HG03442 (cell line): Measurements from ENCODE around the gene RNPEP.
"Not testable (repeated sequence)": the region's sequence is repeated elsewhere in the genome, so short reads cannot be mapped to it uniquely, and the experiment has no call there.

Experiments used
- ATAC-seq: cut with Tn5 transposase; IDR thresholded peaks from one replicate; pipeline ENCODE4 v1.9.1; 2021; ENCODE audit warnings: mild to moderate bottlenecking, moderate library complexity; ENCODE audit not compliant: unreplicated experiment

The RNPEP gene

DNA sequence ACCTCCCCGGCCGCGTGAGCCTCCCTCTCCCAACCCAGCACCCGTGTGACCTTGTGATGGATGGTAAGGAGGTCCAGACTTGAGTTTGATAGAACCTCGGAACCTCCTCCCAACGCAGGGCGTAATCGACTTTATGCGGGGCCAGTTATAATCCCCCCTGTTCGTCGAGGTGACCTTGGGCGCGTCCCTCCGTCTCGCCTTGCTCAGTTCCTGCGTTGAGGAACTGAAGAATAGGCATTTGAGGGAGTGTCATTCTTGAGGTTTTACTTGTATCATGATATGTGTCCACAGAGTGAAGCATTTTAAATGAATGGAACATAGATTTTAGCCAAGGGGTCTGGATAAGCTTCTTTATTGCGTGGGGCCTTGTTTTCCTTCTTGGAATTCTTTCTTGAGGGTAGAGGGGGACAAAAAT lies 26.7 kb upstream of the RNPEP start:
- ATAC-seq, result peak; percentile 30

DNA sequence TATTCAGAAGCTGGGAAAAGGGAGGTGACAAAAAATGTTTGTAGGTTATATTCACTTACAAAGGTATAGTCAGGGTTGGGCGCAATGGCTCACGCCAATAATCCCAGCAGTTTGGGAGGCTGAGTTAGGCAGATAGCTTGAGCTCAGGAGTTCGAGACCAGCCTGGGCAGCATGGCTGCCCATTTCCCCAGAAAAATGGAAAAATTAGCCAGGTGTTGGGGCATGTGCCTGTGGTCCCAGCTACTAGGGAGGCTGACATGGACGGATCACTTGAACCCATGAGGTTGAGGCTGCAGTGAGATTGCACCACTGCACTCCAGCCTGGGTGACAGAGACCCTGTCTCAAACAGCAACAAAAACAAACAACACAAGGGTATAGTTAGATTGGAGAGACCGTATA lies 24.1 kb upstream of the RNPEP start:
- no peak for ATAC-seq

DNA sequence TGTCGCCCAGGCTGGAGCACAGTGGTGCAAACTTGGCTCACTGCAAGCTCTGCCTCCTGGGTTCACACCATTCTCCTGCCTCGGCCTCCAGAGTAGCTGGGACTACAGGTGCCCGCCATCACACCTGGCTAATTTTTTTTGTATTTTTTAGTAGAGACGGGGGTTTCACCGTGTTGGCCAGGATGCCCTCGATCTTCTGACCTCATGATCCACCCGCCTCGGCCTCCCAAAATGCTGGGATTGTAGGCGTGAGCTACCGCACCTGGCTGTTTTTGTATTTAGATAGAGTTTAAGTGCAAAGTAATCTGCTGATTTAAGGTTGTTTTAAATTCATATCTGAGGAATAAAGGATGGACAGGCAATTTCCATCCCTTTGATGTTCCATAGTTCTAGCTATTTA lies 20.1 kb upstream of the RNPEP start:
- not testable (repeated sequence) for ATAC-seq

GRCh38 chr1:201964261-201964660 lies 18.2 kb upstream of the RNPEP start:
- ATAC-seq, result no peak

DNA sequence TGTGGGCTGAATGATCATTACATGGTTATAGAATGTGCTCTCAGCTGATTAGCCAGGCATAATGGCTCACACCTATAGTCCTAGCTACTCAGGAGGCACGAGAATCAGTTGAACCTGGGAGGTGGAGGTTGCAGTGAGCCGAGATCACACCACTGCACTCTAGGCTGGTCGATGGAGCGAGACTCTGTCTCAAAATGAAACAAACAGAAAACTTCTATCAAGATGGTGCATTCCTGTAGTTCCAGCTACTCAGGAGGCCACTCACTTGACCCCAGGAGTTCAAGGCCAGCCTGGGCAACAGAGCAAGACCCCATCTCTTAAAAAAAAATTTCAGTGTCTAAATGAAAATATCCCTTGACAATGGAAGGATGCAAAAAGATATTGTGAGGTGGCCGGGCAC lies 16.3 kb upstream of the RNPEP start:
- ATAC-seq, result no peak

DNA sequence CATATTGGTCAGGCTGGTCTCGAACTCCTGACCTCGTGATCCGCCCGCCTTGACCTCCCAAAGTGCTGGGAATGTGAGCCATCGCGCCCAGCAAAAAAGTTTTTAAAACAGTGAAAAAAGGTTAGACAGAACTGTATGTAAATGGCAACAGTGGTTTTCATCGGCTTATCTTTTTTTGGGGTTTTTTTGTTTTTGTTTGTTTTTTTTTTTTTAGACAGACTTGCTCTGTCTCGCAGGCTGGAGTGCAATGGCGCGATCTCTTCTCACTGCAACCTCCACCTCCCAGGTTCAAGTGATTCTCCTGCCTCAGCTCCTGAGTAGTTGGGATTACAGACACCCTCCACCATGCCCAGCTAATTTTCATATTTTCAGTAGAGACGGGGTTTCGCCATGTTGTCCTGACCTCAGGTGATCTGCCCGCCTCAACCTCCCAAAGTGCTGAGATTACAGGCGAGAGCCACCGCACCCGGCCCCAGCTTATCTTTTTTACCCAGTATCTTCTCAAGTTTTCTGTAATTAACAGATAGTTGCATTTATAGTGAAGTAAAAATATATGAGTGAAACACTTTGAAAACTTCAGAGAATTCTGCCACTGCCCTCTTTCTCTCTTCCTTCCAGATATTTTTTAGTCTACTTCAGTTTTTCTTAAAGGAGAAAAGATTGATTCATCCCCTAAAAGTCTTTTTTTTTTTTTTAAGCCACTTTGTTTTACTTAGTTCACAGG lies 14.1 kb upstream of the RNPEP start:
- no peak for ATAC-seq

DNA sequence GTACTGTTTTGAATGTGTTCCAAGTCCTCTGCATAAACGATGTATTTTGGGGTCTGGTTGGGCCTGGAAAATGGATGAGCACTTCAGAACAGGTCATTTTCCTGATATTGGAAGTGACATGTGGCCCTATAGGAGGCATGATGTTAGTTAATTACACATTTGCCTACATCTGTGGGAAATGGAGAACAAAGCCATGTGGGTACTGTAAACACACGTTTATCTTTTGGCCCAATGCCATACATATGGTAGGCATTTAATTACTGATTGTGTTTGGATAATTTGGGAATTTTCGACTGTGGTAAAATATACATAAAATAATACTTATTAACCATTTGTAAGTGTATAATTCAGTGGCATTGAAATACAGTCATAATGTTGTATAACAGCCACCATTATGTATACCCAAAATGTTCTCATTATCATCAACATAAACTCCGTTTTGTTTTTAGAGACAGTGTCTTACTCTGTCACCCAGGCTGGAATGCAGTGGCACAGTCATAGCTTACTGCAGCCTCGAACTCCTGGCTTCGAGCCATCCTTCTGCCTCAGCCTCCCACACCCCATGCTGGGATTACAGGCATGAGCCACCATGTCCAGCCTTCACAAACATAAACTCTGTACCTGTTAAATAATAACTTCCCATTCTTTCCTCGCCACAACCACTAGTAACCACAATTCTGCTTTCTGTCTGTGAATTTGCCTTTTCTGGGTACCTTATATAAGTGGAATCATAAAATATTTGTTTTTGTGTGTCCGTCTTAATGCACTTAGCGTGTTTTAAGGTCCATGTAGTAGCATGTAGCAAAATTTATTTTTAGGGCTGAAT lies 11.9 kb upstream of the RNPEP start:
- ATAC-seq, result no peak

- no peak for ATAC-seq
Observed at GRCh38 chr1:201982082-201982622, 296 bp upstream of the RNPEP start.

GRCh38 chr1:201983380-201983805 lies 945 bp downstream of the RNPEP start:
- ATAC-seq, result no peak

GRCh38 chr1:201984446-201984845 lies 2.0 kb downstream of the RNPEP start:
- ATAC-seq, result no peak

DNA sequence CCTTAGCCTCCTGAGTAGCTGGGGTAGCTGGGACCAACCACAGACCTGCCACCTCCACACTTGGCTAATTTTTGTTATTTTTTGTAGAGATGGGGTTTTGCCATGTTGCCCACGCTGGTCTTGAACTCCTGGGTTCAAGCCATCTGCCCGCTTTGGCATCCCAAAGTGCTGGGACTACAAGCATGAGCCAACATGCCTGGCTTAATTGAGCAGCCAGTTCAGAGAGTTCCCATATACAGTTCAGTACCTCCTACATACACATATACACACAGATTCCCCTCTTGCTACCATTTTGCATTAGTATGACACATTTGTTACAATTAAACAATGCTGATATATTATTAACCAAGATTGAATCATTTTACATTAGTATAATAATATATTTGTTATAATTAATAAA lies 2.9 kb downstream of the RNPEP start:
- no peak for ATAC-seq

- ATAC-seq, result no peak
Observed at GRCh38 chr1:201988601-201989000, 6.2 kb downstream of the RNPEP start.

GRCh38 chr1:201989354-201990128 lies 7.1 kb downstream of the RNPEP start:
- no peak for ATAC-seq

GRCh38 chr1:201990427-201990826 lies 8.0 kb downstream of the RNPEP start:
- no peak for ATAC-seq

- ATAC-seq, result no peak
Observed at GRCh38 chr1:201999625-202000238, 17.3 kb downstream of the RNPEP start.

GRCh38 chr1:202002507-202002906 lies 20.1 kb downstream of the RNPEP start:
- ATAC-seq, result no peak

DNA sequence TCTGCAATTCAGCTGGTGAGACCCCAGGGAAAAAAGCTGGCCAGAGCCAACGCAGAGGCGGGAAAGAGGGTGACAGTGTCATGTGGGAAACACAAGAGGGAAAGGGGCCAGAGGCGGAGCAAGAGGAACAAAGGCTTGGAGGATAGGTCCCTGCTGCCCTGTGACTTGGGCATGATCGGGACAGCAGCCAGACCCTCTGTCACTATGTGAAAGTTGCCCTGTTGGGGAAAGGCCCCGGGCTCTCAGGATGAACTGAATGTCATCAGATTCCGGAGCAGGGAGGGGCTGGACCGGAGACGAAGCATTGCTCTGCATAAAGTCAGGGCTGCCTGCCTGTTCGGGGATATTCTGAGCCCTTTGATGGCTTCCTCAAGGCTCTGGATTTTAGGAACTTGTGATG lies 22.3 kb downstream of the RNPEP start:
- ATAC-seq, result no peak

GRCh38 chr1:202005958-202006357 lies 23.5 kb downstream of the RNPEP start:
- ATAC-seq, result no peak

DNA sequence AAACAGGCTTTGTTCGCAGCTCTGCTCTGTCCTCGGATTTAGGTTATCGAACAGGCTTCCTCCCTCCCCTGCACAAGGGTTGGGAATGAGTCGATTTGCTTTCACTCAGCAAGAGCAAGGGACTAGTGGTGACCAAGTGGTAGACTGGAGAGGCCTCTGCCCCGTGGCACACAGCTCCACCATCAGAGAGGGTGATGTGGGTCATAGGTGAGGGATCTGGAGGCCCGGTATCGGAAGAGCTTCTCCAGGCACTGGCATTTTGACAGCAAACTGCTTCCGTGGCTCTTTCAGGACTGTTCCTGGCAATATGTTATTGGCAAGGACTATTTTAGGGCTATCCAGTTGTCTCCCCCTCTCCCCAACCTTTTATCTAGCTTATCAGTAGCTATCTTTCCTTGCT lies 24.9 kb downstream of the RNPEP start:
- no peak for ATAC-seq

GRCh38 chr1:202007805-202008489 lies 25.5 kb downstream of the RNPEP start:
- ATAC-seq, result no peak
